Ishikawa (cell line): ENCODE results near the gene TIPRL.

Experiments
- CEBPB ChIP-seq: IDR thresholded peaks from 2 replicates; pipeline ENCODE4 v1.6.1; 2012
- CREB1 ChIP-seq: IDR thresholded peaks from 2 replicates; pipeline ENCODE4 v1.6.1; 2012; ENCODE audit warnings: low read depth
- EGR1 ChIP-seq: IDR thresholded peaks from 2 replicates; pipeline ENCODE4 v1.6.1; 2012
- EP300 ChIP-seq: IDR thresholded peaks from 2 replicates; pipeline ENCODE4 v1.6.1; 2012; ENCODE audit warnings: borderline replicate concordance
- FOXM1 ChIP-seq: IDR thresholded peaks from 2 replicates; pipeline ENCODE4 v1.6.1; 2012; ENCODE audit warnings: low read depth, borderline replicate concordance
- NFIC ChIP-seq: IDR thresholded peaks from 2 replicates; pipeline ENCODE4 v1.6.1; 2012
- RAD21 ChIP-seq: IDR thresholded peaks from 2 replicates; pipeline ENCODE4 v1.6.1; 2012; ENCODE audit warnings: low read depth
- TAF1 ChIP-seq: IDR thresholded peaks from 2 replicates; pipeline ENCODE4 v1.6.1; 2012; ENCODE audit warnings: low read depth, mild to moderate bottlenecking
- TCF12 ChIP-seq: IDR thresholded peaks from 2 replicates; pipeline ENCODE4 v1.6.1; 2012; ENCODE audit warnings: low read depth
- TEAD4 ChIP-seq: IDR thresholded peaks from 2 replicates; pipeline ENCODE4 v1.6.1; 2012
- YY1 ChIP-seq: IDR thresholded peaks from 2 replicates; pipeline ENCODE4 v1.6.1; 2012; ENCODE audit warnings: low read depth
- ZBTB7A ChIP-seq: IDR thresholded peaks from 2 replicates; pipeline ENCODE4 v1.6.1; 2012; ENCODE audit warnings: low read depth
- TF ChIP-seq, protein P1 (sequence below): IDR thresholded peaks from 2 replicates; pipeline ENCODE4 v1.6.1; 2012; ENCODE audit warnings: low read depth, mild to moderate bottlenecking
- TF ChIP-seq, protein P2 (sequence below): IDR thresholded peaks from 2 replicates; pipeline ENCODE4 v1.6.1; 2012
- TF ChIP-seq, protein P3 (sequence below): IDR thresholded peaks from 2 replicates; pipeline ENCODE4 v1.6.1; 2012

TIPRL gene

DNA sequence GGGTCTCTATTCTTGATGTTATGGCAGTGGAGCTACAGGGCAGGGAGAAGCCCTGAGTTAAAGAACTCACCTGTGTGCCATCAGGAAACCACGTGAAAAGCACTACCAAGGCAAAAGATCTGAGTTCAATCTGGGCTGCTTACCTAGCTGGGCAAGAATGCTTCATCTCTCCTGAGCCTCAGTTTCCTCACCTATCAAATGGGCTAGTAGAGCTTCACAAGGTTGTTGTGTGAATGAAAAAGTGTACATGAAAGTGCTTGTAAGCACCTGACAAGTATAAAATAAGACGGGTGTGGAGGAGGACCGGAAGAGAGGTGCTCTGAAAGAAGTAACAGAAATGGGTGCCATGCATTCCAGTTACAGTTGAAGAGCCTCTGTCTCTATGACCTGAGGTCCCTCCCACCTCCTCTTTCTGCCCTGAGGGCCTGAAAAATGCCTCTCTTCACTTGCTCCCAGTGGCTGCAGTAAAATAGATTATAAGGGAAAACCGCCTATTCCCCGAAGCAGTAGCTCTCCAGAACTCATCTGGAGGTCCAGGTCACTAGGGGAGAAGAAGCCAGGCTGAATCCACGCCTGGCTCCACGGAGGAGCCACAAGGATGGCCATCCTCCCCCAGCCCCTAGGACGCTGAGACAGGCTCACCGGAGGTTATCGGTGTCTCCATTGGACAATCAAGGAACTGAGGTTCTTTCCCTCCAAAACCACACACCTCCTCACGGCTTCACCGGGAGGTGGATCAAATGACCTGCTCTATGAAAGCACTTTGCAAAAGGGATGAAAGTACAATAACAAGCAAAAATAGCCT, 43.4 kb upstream of the TIPRL start:
- TF ChIP-seq, protein P1, sequence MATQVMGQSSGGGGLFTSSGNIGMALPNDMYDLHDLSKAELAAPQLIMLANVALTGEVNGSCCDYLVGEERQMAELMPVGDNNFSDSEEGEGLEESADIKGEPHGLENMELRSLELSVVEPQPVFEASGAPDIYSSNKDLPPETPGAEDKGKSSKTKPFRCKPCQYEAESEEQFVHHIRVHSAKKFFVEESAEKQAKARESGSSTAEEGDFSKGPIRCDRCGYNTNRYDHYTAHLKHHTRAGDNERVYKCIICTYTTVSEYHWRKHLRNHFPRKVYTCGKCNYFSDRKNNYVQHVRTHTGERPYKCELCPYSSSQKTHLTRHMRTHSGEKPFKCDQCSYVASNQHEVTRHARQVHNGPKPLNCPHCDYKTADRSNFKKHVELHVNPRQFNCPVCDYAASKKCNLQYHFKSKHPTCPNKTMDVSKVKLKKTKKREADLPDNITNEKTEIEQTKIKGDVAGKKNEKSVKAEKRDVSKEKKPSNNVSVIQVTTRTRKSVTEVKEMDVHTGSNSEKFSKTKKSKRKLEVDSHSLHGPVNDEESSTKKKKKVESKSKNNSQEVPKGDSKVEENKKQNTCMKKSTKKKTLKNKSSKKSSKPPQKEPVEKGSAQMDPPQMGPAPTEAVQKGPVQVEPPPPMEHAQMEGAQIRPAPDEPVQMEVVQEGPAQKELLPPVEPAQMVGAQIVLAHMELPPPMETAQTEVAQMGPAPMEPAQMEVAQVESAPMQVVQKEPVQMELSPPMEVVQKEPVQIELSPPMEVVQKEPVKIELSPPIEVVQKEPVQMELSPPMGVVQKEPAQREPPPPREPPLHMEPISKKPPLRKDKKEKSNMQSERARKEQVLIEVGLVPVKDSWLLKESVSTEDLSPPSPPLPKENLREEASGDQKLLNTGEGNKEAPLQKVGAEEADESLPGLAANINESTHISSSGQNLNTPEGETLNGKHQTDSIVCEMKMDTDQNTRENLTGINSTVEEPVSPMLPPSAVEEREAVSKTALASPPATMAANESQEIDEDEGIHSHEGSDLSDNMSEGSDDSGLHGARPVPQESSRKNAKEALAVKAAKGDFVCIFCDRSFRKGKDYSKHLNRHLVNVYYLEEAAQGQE, result no peak
- no peak for TF ChIP-seq TEAD4
- no peak for TF ChIP-seq FOXM1
- TF ChIP-seq EP300, result no peak
- TF ChIP-seq, protein P2, sequence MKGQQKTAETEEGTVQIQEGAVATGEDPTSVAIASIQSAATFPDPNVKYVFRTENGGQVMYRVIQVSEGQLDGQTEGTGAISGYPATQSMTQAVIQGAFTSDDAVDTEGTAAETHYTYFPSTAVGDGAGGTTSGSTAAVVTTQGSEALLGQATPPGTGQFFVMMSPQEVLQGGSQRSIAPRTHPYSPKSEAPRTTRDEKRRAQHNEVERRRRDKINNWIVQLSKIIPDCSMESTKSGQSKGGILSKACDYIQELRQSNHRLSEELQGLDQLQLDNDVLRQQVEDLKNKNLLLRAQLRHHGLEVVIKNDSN, result no peak
- no peak for TF ChIP-seq EGR1

DNA sequence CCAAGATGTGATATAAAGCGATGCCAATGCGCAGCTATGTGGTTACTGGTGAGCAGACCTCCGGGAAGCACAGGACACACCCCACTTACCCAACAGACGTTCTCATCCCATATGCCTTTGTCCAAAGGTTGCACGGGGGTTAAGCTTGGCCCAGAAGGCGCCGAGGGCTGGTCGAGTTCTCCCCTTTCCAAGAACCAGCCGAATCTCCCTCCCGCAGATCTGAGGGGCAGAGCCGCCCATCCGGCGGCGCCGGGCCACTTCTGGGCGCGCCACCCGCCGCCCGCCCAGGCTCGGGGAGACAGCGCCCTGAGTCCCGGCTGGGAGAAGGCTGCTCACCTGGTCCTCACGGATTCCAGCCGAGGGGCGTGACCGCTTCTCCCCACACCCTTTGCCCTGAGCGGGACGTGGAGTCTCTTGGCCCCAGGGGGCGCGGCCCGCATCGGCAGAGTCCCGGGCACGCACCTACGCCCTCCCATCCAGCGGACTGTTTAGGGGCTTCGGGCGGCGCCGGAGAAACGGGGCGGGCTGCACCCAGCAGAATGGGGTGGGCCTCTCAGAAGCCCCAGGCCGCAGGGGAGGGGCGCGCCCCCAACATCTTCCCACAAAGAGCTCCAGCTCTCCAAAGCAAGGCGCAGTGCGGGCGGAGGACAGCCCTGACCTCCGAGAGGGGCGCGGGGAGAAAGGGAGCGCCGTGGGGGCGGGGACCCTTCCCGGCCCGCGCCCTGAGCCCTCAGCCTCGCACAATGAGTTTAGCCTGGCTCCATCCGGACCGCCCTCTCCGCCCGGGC, 42.6 kb upstream of the TIPRL start:
- peak; percentile 24; the same call in 1 of the 2 replicates for TF ChIP-seq TCF12
- no peak for TF ChIP-seq YY1
- no peak for TF ChIP-seq EP300
- TF ChIP-seq EGR1, result no peak
- 0 out of 2 replicates have a peak, but pooled peaks have one; percentile 15 for TF ChIP-seq TEAD4
- TF ChIP-seq CEBPB, result no peak
- TF ChIP-seq, protein P3, sequence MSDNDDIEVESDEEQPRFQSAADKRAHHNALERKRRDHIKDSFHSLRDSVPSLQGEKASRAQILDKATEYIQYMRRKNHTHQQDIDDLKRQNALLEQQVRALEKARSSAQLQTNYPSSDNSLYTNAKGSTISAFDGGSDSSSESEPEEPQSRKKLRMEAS, result no peak; the same call in 1 of the 2 replicates
- no peak for TF ChIP-seq NFIC
- no peak for TF ChIP-seq RAD21
- TF ChIP-seq, protein P2, result no peak
- TF ChIP-seq CREB1, result no peak
- TF ChIP-seq, protein P1, result no peak
- peak; percentile 79; the same call in 1 of the 2 replicates for TF ChIP-seq ZBTB7A
- TF ChIP-seq TAF1, result no peak
- no peak for TF ChIP-seq FOXM1

DNA sequence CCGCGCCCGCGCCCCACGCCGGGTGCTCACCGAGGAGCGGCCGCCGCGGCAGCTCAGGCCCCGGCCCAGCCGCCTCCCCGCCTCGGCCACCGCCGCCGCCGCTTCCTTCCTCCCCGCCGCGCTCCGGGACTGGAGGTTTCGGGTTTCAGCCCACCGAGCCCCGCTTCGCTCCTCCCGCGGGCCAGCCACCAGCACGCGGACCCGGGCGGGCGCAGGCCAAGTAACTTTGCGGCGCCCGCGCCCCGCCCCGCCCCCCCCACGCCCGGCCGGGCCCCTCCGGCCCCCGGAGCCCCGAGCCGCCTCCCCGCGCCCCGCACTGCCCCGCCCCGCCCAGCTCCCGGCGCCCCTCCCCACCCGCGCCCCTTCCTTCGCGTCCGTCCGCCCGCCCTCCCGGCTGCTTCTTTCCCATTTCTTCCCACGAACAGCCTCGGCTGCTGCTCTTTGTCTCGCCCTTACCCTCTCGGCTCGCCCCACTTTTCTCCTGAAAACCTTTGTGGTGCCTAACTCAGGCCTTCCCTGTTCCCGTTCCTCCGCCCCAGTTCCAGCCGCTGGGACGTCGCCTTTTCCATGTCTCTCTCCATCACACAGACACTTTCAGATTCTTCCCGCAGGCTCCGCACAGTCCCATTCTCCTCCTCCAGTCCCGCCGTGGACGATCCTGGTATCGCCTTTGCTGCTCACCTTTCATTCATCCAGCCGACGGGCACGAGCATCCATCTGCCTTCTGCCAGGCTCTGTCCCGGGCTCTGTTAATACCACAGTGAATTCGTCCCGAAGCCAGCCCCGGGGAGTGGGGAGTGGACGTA, 41.9 kb upstream of the TIPRL start, which contains the start of gene GPR161:
TSS of gene GPR161 (minus strand) at position 222 of the 806 bp plus-strand sequence. CDS start 32,080 bp downstream, outside the sequence.
- TF ChIP-seq ZBTB7A, result 0 out of 2 replicates have a peak, but pooled peaks have one; percentile 1
- no peak for TF ChIP-seq CREB1

DNA sequence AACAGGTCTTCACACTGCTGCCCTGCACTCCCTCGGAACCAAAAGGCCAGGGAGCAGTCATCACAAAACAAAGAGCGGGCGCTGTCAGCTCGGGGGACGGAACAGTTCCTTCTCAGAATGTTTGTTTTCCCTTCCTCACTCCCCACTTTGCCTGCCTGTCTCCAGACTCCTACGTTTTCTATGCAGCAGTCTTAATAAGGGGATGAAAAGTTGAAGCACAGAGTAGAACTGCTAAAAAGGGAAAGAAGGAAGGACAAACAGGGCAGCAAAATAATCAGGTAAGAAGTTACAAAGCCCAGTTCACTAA, 41.3 kb upstream of the TIPRL start:
- no peak for TF ChIP-seq TAF1
- TF ChIP-seq CEBPB, result no peak
- no peak for TF ChIP-seq FOXM1
- TF ChIP-seq, protein P3, result no peak
- TF ChIP-seq TEAD4, result no peak
- no peak for TF ChIP-seq TCF12

DNA sequence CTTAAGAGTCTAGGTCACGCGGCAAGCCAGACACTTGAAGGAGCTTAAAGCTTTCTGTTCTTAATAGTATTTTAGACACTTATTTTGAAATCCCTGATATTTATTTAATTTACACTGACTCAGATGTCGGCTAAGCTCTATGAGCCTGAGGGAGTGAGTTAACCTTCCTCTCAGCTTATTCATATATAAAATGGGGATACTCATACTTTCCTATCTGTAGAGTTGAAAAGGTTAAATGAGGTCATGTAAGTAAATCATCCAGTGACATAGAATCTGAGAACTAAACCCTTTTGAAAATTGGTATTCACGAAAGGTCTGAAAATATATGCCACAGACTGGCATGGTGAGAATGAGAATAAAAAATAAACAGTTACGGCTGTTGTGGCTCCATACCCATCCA, 40.6 kb upstream of the TIPRL start:
- TF ChIP-seq FOXM1 (no peak), ZBTB7A (no peak)
- TF ChIP-seq, protein P3, result no peak
